HG03025 (cell line): ENCODE results near the gene DNAAF1.

Source experiments
- ATAC-seq: cut with Tn5 transposase; IDR thresholded peaks from one replicate; pipeline ENCODE4 v1.9.1; 2021; ENCODE audit warnings: mild to moderate bottlenecking, moderate library complexity; ENCODE audit not compliant: unreplicated experiment, low FRiP score

The DNAAF1 gene

GRCh38 chr16:84159007-84159406 is 13.9 kb downstream of the DNAAF1 start:
- no peak for ATAC-seq

DNA sequence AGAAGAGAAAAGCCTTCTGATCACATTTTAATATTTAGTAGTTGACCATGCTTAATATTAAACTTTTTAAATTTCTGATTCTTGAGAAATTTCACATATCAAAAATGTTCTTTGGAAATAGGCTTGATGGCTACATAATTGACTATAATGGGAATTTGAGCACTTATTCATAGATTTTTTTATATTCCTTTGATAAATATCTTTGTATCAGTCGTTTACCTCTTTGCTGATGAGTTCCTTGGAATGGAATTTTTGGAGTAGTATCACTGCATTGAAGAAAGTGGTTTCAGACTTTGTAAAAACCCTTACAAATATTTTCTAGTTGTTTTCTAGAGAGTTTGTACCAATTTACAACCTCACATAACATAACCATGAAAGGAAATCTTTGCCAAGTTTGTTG is 14.7 kb downstream of the DNAAF1 start:
- ATAC-seq: no peak

DNA sequence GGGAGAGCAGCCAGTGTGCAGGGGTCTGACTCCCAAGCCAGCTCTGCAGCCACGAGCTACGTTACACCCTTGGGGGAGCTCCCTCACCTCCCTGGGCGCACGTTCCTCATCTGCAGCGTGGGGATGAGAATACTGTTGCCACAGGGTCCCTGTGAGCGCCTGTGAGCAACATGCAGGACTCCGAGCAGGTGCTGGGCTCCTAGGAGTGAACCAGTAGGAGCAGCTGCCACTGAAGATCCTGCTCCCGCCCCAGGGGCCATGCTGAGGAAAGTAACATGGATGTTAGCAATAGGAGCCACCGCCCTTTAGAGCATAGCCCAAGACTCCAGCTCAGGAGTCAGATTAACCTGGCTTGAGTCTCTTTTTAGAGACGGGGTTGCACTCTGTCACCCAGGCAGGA is 15.9 kb downstream of the DNAAF1 start:
- no peak for ATAC-seq

DNA sequence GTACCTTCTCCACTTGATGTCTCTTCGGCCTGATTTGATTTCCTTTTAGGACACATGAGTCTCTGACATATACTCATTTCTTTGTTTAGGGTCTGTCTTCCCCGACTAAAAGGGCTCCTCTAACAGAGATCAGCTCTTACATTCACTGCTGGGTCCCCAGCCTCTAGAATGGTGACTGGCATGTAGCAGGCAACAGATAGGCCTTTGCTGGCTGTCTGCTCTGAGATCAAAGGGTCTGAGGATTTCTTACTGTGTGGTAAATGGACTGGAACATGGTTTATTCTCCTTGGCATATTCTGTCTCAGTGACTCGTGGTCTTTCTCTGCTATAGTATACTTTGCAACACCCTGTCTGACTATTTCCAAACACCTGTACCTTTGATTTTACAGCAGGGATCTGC is 16.7 kb downstream of the DNAAF1 start:
- ATAC-seq: no peak

GRCh38 chr16:84165746-84166145 is 20.6 kb downstream of the DNAAF1 start:
- ATAC-seq: no peak

DNA sequence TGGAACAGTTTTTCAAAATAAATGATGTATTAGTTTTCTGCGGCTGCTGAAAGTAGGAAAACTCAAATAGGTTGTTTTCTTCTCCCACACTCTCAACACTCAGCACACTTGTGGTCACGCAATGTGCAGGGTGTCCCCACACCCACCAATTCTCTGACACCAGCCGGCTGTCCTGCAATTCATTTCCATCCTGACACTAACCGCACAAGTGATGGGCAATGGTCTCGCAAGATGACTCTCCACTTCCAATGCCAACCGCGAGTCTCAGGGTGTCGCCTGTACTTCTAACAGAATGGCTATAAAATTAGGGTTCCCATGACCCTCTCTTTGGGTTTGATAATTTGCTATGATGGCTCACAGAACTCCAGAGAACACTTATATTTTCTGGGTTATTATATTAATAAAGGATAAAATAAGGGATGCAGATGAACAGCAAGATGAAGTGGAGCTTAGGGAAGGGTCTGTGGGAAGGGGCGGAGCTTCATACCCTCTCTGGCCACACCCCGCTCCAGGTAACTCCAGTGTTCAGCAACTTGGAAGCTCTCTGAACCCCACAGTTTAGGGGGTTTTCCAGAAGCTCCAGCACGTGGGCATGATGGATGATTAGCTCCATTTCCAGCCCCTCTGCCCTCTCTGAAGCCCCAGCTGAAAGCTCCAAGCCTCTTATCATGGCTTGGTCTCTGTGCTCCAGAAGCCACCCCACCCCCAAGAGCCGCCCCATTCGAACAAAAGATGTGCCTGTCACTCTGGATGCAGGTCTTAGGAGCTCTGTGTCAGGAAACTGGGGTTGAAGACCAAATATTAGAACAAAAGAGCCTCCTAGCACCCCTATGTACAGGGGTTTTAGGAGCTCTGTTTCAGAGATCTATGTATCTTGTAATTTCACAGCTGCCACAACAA is 21.9 kb downstream of the DNAAF1 start:
- ATAC-seq: no peak

DNA sequence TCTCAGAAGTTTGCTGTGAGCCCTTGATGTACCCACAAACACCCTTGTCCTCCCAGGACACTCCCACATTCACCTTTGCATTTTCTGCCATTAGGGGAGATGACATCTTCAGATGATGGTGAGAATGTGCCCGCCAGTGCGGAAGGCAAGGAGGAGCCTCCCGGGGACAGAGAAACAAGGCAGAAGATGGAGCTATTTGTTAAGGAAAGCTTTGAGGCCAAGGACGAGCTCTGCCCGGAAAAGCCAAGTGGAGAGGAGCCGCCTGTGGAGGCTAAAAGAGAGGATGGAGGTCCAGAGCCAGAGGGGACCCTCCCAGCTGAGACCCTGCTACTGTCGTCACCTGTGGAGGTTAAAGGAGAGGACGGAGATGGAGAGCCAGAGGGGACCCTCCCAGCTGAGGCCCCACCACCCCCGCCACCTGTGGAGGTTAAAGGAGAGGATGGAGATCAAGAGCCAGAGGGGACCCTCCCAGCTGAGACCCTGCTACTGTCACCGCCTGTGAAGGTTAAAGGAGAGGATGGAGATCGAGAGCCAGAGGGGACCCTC is 24.7 kb downstream of the DNAAF1 start:
- ATAC-seq: no peak

DNA sequence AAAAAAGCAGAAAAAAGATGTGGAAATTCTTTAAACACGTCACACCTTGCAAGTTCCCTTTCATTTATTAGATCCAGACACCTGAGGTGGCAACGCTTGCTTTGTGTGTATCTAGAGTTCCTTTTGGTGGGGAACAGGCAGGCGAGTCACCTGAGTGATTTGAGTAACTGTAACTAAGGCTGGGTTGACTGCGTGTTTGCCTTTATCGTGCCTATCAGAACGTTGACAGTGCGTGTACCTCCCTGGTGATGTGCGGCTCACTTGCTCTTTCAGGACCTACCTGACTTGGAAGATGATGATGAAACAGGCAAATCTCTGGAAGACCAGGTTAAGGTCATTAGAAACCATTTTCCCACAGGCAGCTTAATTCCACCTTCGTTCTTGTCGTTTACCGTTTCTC is 29.3 kb downstream of the DNAAF1 start:
- ATAC-seq: no peak

DNA sequence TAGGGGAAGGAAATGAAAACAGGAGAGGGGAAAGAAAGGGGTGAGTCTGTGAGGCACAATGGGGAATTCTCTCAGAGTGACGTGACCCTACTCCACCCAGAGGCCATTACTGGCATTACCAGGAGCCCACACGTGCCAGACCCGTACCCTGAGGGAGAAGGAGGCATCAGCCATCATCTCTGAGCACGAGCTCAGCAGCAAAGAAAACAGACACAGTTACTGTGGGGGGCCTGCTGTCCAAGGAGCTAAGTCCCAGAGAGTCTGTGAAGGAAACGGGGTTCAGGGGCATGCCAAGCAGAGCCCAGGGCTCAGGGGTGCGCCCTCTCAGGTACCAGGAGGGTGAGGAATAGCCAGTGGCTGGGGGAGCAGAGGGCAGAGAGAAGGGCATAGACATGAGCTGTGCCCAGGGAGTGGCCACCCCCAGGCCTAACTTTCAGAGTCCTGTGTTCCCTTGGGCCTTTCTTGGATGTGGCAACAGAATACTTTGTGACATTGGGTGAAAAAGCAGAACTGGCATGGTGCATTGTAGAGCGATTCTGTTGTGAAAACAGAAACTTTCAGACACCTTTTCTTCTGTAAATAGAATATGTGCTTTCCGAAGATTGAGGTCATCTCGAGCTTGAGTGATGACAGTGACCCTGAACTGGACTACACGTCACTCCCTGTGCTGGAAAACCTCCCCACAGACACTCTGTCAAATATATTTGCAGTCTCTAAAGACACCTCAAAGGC is 30.4 kb downstream of the DNAAF1 start:
- peak; percentile 71 for ATAC-seq

DNA sequence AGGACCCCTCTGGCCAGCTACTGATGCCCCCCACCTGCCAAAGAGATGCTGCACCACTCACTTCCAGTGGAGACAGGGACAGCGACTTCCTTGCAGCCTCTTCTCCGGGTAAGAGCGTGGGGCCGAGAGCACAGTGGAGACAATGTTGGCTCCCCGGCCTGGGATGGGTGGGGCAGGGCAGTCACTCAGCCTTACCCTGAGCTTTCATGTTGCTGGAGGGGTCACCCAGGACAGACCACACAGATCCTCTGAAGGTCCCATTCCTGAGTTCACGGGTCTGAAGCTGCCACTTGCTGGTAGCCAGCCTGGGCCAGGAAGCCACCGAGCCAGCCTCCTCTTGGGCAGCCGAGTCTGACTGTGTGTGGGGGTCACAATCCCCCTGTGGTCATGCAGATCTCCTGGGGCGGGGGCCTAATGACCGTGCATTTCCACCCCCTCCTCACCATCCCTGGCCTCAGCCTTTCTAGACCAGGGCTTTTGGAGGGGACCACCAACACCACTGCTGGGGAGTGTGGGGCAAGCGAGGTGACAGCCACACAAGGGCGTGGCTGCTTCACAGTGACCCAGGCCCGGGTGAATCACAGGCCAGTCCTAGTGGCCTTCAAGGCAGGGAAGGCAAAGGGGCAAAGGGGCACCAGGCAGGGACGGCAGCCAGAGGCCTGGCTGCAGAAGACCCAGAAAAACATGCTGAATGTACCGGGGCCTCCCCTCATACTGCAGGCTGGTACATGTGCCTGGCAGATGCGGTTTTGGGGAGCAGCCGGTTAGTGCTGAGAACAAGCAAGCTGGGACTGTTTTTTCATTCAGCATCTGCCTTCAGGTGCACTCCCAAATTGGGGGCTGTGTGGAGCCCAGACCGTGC is 31.3 kb downstream of the DNAAF1 start:
- ATAC-seq: no peak

- no peak for ATAC-seq
Measured at GRCh38 chr16:84177741-84178073, 32.6 kb downstream of the DNAAF1 start.

GRCh38 chr16:84178146-84178765 is 33.1 kb downstream of the DNAAF1 start:
- no peak for ATAC-seq

- ATAC-seq: no peak
Measured at GRCh38 chr16:84178892-84179611, 33.9 kb downstream of the DNAAF1 start.

DNA sequence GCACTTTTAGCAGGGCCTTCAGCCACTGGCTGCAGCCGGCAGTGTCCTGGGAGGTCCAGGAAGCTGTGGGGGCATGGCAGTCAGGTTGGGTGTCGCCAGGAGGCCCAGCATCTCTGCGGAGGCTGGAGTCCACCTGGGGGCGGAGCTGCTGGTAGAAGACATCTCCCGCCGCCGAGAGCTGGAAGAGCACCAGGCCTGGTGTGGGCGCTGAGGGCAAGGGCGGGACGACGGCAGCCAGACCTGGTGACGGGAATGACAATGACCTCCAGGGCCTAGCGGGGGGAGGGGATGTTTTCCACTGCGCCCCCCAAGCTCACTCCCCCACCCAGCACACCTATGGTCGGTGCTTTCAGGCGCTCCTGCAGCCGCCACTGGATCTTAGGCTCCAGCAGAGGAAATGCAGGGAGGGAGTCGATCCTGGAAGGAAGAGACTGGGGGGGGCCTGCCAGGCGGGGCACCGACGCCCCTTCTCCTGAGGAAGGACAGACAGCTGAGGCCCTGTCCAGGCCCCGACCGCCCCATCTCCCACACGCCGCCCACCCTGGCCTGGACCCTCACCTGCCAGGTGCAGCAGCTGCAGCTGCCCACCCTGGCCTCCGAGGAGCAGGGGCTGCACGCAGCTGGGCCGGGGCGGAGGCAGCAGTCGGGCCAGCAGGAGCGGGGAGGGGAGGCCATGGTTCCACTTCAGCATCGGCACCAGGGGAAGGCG is 34.7 kb downstream of the DNAAF1 start:
- no peak for ATAC-seq

DNA sequence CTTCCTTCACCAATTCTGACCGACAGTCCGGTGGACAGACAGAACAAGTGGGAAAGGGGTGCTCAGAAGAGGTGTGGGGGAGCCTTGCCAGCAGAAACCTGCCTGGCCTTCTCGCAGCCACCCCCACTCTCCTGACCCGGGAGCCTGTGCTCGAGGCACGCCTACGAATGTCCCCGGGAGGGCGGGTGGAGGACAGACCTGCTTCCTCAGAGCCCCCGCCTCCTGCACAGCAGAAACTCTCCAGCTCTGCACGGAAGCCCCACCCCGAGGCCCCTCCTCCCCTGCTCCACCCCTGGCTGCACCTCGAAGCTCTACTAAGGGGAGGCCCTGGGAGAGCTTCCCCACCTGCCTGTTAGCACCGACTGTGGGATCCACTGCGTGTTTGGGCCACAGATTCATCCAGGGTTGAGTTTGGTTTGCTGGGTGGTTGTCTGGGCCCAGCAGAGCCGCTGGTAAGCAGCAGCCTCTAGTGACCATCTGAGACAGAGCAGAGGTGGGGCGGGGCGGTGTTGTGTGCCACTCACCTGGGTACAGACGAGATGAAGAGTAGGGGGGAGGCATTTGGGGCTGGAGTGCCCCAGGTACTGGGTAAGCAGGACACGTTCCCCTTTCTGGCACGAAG is 35.5 kb downstream of the DNAAF1 start:
- no peak for ATAC-seq

- no peak for ATAC-seq
Measured at GRCh38 chr16:84181144-84181915, 36.2 kb downstream of the DNAAF1 start.

DNA sequence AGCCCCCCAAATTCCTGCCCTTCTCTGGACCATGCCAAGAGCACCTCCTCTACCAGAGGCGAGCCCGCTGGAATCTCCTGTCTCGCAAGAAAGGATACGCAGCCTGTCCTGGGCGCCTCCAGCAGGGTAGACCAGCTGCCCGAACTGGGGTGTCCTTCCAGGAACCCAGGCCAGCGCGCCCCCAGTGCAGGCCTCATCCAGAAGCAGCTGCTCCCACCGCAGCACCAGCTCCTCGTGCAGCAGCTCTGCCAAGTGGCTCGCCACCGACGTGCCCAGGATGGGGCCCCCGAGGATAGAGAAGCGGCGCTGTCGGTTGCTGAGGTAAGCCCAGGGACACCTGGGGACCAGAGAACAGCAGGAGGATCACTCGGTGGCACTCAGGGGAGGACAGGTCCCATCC is 37.0 kb downstream of the DNAAF1 start:
- no peak for ATAC-seq
